Progenitor cell of endocrine pancreas (in vitro differentiated cells): ENCODE data around the gene RNF13. TPM values are rescaled to one million over a fixed set of nuclear protein-coding genes. Genes with fewer than 3 reads are reported as not detected.
"Not testable (repeated sequence)": the region's sequence is repeated elsewhere in the genome, so short reads cannot be mapped to it uniquely, and the experiment has no call there.

Experiments
- DNase-seq: peaks from one replicate; pipeline ENCODE4 v3.0.0; 2021; ENCODE audit warnings: low spot score; ENCODE audit not compliant: unreplicated experiment
- H3K27ac Mint-ChIP-seq: 2 replicates; pipeline ENCODE4 v1.8.0; 2021; ENCODE audit warnings: mild to moderate bottlenecking, moderate library complexity, mixed read lengths
- H3K27me3 Mint-ChIP-seq: 2 replicates; pipeline ENCODE4 v1.8.0; 2021; ENCODE audit warnings: mixed read lengths
- H3K36me3 Mint-ChIP-seq: 2 replicates; pipeline ENCODE4 v1.8.0; 2022; ENCODE audit warnings: mixed read lengths; ENCODE audit not compliant: insufficient read depth
- H3K4me1 Mint-ChIP-seq: 2 replicates; pipeline ENCODE4 v1.8.0; 2021; ENCODE audit warnings: low read depth, mixed read lengths
- H3K4me3 Mint-ChIP-seq: 2 replicates; pipeline ENCODE4 v1.8.0; 2021; ENCODE audit warnings: low read depth, mild to moderate bottlenecking, moderate library complexity, mixed read lengths
- H3K9me3 Mint-ChIP-seq: 2 replicates; pipeline ENCODE4 v1.8.0; 2021; ENCODE audit warnings: low read depth, mixed read lengths
- CTCF ChIP-seq: fragments of 200-600 bp; sonication (generic); IDR thresholded peaks from one replicate; pipeline ENCODE4 v1.5.0; 2021; ENCODE audit warnings: antibody characterized with exemption, mild to moderate bottlenecking; ENCODE audit not compliant: unreplicated experiment
- total RNA-seq: library from RNA; stranded (reverse); gene quantifications from 2 replicates; pipeline ENCODE4 v1.2.1, GENCODE V29; 2021

Gene RNF13
- total RNA-seq, 1 donor from 2014 or later = 29.8 TPM

GRCh38 chr3:149833241-149833640, 20.2 kb downstream of the RNF13 start:
- H3K9me3 Mint-ChIP-seq = peaks cover 64% of the 10 kb centered on the region

GRCh38 chr3:149838491-149838890, 25.5 kb downstream of the RNF13 start:
- DNase-seq, H3K27ac Mint-ChIP-seq, H3K4me3 Mint-ChIP-seq, H3K27me3 Mint-ChIP-seq, H3K4me1 Mint-ChIP-seq: not testable (repeated sequence)
- peaks cover 32% of the 10 kb centered on the region for H3K36me3 Mint-ChIP-seq
- H3K9me3 Mint-ChIP-seq = peaks cover 43% of the 10 kb centered on the region

More at GRCh38 chr3:149833241-149833640, 20.2 kb downstream of the RNF13 start:
- no peak for TF ChIP-seq CTCF
- Mint-ChIP-seq H3K36me3 (peaks cover 41% of the 10 kb centered on the region), H3K27me3 (no peaks in the 10 kb centered on the region), H3K27ac (no peak overlapping the region), H3K4me1 (no peaks in the 10 kb centered on the region), H3K4me3 (no peak overlapping the region)
- no peak for DNase-seq

- not testable (repeated sequence) for H3K4me1 Mint-ChIP-seq, H3K27ac Mint-ChIP-seq, H3K4me3 Mint-ChIP-seq, H3K27me3 Mint-ChIP-seq, DNase-seq
- Mint-ChIP-seq H3K36me3 (peaks cover 28% of the 10 kb centered on the region), H3K9me3 (peaks cover 38% of the 10 kb centered on the region)
These were observed 26.5 kb downstream of the RNF13 start for GRCh38 chr3:149839469-149839868.

GRCh38 chr3:149839896-149840295, 26.9 kb downstream of the RNF13 start:
- no peak overlapping the region for H3K4me3 Mint-ChIP-seq
- peaks cover 14% of the 10 kb centered on the region for H3K4me1 Mint-ChIP-seq
- no peaks in the 10 kb centered on the region for H3K27me3 Mint-ChIP-seq

GRCh38 chr3:149843502-149843901, 30.5 kb downstream of the RNF13 start:
- DNase-seq = no peak
- H3K27me3 Mint-ChIP-seq = no peaks in the 10 kb centered on the region
- no peak for TF ChIP-seq CTCF
- no peak overlapping the region for H3K4me3 Mint-ChIP-seq
- peaks cover 6% of the 10 kb centered on the region for H3K9me3 Mint-ChIP-seq
- H3K36me3 Mint-ChIP-seq = peaks cover 9% of the 10 kb centered on the region
- no peak overlapping the region for H3K27ac Mint-ChIP-seq
- H3K4me1 Mint-ChIP-seq = peaks cover 20% of the 10 kb centered on the region

More at GRCh38 chr3:149839896-149840295, 26.9 kb downstream of the RNF13 start:
- Mint-ChIP-seq H3K36me3 (peaks cover 24% of the 10 kb centered on the region), H3K27ac (no peak overlapping the region), H3K9me3 (peaks cover 34% of the 10 kb centered on the region)
- TF ChIP-seq CTCF = no peak
- no peak for DNase-seq

GRCh38 chr3:149844091-149844490, 31.1 kb downstream of the RNF13 start:
- Mint-ChIP-seq H3K27ac (peak overlapping the region; percentile 23), H3K4me3 (no peak overlapping the region)

More at GRCh38 chr3:149844091-149844490, 31.1 kb downstream of the RNF13 start:
- peaks cover 20% of the 10 kb centered on the region for H3K4me1 Mint-ChIP-seq
- H3K36me3 Mint-ChIP-seq = peaks cover 9% of the 10 kb centered on the region
- DNase-seq = no peak
- TF ChIP-seq CTCF = no peak
- H3K27me3 Mint-ChIP-seq = no peaks in the 10 kb centered on the region
- H3K9me3 Mint-ChIP-seq = peaks cover 6% of the 10 kb centered on the region
